GM18867 (cell line): ENCODE measurements around the gene KRT33A.
A peak's percentile ranks its signal among the peaks of the same experiment; 100 is the strongest.
"Not testable (repeated sequence)": the region's sequence is repeated elsewhere in the genome, so short reads cannot be mapped to it uniquely, and the experiment has no call there.

Experiments
- ATAC-seq: cut with Tn5 transposase; IDR thresholded peaks from one replicate; pipeline ENCODE4 v1.9.1; 2021; ENCODE audit warnings: mild to moderate bottlenecking, moderate library complexity; ENCODE audit not compliant: unreplicated experiment

The KRT33A gene

GRCh38 chr17:41366070-41366469, 15.4 kb upstream of the KRT33A start:
- ATAC-seq = no peak

DNA sequence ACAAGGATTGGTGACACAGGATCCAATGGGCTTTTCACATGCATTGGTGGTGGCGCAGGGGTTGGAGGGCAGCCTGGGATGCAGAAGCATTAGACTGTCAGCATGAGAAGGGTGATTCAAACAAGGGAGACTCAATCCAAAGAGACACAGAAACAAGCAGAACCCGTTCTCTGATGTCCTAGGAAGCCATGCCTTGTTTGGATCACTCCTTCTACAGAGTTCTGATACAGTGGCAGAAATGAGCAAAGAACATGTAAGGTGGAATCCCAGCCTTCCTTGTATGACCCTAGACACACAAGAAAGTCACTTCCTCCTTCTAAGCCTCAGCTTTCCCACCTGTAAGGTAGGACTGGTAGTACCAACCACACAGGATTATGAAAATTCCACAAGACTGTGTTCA, 13.3 kb upstream of the KRT33A start:
- no peak for ATAC-seq

DNA sequence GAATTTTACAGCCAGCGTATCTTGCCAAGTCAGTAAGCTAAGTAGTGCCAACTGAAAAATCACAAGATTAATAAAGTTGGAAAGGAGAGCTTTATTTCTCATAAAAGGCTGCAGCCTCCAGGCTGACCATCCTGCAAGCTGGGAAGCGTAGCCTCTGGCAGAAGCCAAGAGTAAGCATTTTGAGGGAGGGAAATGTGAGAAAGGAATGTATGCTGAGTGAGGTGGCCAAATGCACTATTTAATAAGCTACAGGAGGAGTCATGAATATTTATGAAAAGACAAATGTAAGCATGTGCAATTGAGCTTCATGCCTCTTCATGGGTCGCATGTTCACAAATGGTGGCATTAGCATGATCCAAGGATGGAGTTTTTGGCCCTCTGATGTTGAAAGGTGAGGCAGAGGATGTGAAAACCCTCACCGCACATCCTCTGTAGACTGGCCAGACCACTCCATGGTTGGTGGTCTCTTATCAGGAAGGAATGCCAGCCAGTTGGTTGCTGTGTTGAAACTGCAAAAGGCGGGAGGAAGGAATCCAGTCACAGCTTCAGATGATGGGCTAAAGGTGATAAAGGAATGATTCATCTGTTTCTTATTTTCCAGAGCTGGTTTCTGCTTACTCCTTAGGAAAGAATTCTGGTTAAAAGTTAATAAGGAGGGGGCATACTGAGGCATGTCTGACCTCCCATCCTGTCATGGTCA, 9.8 kb upstream of the KRT33A start:
- no peak for ATAC-seq

DNA sequence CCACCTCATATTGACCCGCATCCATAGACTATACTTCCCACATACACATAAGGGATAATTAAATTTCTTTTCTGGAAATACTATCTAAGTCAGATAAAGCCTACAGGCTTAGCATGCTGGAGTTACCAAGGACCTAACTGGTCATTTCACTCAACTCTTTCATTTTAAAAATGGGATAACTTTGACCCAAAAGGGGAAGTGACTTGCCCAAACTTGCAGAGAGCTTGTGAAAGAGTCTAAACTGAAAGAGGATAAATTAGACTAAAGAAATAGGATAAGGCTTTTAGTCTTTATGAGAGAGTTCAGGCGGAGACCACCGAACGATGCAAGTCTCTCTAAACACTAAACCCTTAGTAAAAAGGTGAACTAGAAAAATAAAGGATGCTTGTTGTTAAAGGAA, 3.9 kb upstream of the KRT33A start:
- ATAC-seq = no peak

DNA sequence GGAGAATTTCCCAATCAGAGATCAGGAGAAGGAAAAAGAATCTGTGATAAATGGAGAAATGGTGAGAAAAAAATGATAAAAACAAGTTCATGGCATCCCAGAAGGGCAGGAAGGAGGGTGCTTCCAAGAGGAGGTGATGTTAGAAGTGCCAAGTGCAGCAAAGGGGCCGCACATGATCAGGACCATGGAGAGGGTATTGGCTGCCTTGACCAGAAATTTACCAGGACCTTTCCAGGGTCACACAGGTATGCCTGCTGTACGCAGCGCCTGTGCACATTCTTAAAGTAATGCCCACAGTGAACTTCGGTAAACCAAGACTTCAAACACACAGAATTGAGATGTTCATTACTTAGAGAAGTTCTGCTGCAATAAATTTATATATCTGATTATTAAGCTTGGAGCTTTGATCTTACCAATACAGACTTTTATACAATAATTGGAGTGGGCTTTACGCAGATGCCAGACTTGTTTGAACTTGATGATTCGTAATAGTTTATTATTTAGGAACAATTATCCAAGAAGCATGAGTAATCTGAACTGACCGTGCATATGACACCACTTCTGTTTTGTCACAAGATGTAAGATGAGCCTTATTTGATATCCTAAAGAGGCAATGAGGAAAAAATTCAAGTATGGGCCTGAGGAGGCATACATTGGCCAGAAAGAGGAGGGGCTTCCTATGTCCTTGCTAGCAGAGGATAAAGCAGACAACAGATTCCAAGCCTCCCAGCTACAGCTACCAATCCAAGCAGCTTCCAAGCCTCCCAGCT, 2.2 kb upstream of the KRT33A start:
- no peak for ATAC-seq

DNA sequence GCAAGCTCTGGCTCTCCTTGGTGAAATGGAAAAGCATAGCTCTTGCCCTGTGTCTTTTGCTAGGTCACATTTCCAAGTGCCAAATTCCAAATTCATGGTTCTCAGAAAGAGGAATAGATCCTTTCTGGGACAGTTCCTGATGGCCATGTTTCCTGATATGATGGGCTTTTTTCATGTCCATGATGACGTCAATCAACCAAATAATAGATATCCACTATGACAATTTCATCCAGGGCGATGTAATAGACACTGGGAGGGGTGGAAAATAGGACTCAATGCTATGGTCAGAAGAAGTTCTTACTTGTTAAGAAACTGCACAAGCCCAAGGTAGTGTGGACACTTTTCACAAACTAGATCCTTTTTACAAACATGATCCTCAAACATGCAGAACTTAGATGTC, 549 bp upstream of the KRT33A start:
- no peak for ATAC-seq

DNA sequence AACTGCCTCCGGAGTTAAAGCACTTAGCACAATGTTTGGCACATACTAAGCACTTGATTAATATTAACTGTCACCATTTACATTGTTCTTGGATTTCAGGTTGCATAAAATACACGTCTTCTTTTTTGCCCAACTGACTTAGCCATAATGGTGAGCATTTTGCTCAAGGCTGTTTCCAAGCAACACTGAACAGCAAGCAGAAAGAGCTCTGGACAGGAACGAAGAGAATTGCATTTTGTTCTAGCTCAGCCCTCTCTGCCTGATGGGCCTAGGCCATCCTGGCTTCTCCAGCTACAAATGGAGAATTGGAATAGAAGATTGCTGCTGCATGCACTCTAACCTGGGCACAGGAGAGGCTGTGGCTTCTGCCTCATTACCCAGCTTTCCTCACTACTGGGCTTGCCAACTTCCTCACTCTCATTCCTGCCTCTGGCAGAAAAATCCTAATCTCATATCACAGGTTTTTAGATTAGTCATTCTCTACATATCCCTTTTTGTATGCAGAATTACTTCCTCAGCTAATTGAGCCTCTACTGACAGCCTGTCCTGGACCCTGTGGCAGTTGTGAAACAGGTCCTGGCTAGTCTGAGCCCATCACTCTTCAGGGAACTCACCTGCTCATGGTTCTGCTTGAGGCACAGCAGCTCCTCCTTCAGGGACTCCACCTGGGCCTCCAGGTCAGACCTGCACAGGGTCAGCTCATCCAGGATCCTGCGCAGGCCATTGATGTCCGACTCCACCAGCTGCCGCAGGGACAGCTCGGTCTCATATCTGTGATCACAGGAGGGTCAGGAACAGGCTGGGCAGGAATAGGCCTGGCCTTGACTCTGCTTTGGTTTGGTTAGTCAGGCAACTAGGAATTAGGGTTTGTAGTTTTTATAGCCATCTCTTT, 2.5 kb downstream of the KRT33A start:
- ATAC-seq = no peak

- not testable (repeated sequence) for ATAC-seq
These were observed 4.2 kb downstream of the KRT33A start for GRCh38 chr17:41346421-41346820.

GRCh38 chr17:41345992-41346391, 4.6 kb downstream of the KRT33A start:
- ATAC-seq = no peak

DNA sequence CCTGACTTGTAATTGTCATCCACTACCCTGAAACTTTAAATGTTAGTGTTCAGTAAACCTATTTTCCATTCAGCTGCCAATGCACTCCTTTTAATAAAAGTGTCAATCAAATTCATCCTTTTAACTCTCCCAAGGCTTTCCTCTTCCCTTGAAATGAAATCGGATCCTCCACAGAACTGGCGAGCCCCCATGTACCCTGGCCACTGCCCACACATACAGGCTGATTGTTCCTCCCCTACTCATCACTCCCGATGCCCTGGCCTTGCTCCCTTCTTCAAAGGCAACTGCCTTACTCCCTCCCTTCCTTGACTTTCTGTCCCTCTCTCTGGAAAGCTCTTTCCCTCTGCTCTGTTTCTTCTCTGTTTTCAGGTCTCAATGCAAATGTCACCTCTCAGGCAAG, 7.6 kb downstream of the KRT33A start:
- no peak for ATAC-seq

- ATAC-seq = peak; percentile 50
These were observed 9.4 kb downstream of the KRT33A start for GRCh38 chr17:41340934-41341861.

DNA sequence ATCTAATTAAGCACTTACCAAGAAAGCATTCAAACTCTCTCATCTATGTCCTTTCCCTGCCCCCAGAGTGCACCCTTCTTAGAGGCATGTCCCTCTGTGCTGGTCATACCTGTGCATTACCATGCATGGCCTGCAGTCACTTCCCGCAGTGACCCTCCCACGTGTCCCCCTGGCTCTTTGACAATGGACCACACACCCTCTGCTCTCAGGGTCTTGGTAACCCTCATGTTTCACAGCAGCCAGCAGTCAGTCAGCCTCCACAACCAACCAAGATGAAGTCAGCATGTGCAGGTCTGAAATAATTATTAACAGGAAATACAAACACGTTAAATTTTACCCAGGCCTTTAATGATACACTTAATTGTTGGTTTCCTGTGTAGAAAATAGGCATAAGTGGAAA, 10.1 kb downstream of the KRT33A start:
- ATAC-seq = no peak

GRCh38 chr17:41339571-41340172, 11.0 kb downstream of the KRT33A start:
- ATAC-seq = no peak

DNA sequence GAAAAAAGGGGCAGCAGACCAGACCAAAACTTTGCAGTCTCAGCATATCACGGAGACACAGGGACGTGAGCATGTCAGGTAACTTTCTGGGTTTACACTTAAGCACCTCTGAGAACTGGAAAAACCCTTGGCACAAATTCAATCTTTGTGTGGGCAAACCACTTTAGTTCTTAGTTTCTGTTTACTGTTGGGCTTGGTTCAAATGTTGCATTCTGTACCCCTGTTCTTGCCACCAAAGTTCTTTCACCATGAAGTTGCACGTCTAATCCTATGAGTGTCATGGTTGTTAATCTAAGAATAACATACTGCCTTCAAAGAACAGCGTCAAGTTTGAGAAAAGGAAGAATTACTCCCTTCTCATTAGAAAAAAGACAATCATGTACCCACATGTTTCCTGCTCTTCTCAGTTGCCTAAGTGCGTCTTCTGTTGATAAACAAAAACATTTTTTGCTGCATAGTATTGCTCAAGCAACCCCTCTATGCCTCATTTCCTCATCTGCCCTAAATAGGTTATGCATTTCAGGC, 11.6 kb downstream of the KRT33A start:
- ATAC-seq = no peak

DNA sequence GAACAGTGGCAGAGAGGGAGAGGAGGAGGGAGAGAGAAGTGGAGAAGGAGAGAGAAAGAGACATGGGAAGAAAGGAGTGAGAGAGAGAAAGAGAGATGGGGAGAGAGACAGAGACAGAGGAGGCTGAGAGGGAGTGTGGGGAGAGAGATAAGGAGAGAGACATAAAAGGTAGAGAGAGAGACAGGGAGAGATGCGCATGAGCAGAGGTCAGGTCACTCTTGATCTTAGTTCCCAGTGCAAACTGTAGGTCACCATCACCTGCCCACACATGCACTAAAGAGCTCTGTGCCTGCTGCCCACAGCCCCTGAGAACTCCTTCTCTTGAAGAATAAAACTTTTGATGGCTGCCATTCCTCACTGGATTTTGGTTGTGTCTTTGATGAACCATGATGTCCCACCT, 14.9 kb downstream of the KRT33A start:
- no peak for ATAC-seq

DNA sequence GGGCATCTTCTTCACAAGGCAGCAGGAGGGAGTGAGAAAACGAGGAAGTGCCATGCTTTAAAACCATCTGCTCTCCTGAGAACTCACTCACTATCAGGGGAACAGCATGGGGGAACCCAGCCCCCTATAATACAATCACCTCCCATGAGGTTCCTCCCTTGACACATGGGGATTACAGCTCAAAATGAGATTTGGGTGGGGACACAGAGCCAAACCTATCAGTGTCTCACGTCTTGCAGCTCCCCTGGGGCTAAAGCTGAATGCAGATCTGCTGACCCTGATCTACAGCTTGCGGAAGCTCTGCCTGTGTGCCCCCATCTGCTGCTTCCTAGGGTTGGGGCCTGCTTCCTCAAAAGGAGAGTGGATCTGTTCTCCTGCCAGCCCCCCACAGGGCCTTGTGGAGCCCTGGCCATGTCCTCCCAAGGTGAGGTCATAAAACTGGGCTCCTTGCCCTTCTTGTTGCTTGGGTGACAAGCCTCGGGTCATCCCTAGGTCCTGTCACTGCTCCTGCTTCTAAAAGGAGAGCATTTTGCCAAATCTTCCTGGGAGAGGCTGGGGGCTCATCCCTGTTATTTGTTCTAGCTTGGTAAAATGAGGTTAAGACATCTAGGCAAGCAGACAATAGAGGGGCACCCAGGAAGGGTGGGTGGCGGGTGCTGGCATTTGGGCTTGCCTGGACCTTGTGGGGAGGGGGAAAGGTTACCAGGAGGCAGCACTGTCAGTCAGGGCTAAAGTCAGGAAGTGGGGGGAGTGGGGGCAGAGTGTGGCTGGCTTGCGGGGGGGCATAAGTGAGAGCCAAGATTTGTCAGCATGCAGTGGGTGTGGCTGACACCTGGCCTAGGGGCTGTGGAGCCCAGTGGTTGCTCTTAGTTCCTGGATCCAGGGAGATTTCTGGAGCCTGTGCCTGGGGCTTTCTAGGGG, 16.0 kb downstream of the KRT33A start:
- ATAC-seq = no peak

- ATAC-seq = no peak
These were observed 16.8 kb downstream of the KRT33A start for GRCh38 chr17:41333836-41334235.

- ATAC-seq = no peak
These were observed 17.5 kb downstream of the KRT33A start for GRCh38 chr17:41333098-41333497.

GRCh38 chr17:41332239-41332638, 18.4 kb downstream of the KRT33A start:
- ATAC-seq = no peak
